ENCODE measurements around the gene MYO19. TPM values are rescaled to one million over a fixed set of nuclear protein-coding genes. Genes with fewer than 3 reads are reported as not detected.

The MYO19 gene
- total RNA-seq, 2 donors from 2014 or later, result 37.4 to 78.1 TPM

- WGBS, 2 donors, result 94 to 96% methylated on average over 4 of the region's 4 CpGs
- no peak overlapping the region for H3K27ac ChIP-seq
- DNase-seq (no peak), ATAC-seq (no peak)
- no peaks in the 10 kb centered on the region for H3K9me3 ChIP-seq
- TF ChIP-seq CTCF (IDR thresholded peaks at IDR 0.05) (no peak), POLR2A (IDR thresholded peaks at IDR 0.05) (no peak)
- intact Hi-C loops (cut with DNase I), result no loop called here
- no peaks in the 10 kb centered on the region for H3K4me1 ChIP-seq
- peaks cover 0 to 6% of the 10 kb centered on the region in 2 donors for H3K36me3 ChIP-seq (replicated peaks in 1 of 2; ENCODE audit: insufficient read depth in 1 of 2, low read depth in 2 of 2)
- H3K4me3 ChIP-seq, result no peak overlapping the region
- H3K27me3 ChIP-seq, result no peaks in the 10 kb centered on the region
Observed at GRCh38 chr17:36515837-36516236, 18.8 kb downstream of the MYO19 start.

GRCh38 chr17:36514856-36515255 lies 19.8 kb downstream of the MYO19 start:
- H3K36me3 ChIP-seq (replicated peaks in 1 of 2; ENCODE audit: insufficient read depth in 1 of 2, low read depth in 2 of 2), result peaks cover 0 to 6% of the 10 kb centered on the region in 2 donors
- intact Hi-C loops (cut with DNase I), result no loop called here
- WGBS, 2 donors, result 95 to 96% methylated on average over 3 of the region's 3 CpGs

GRCh38 chr17:36512641-36513040 lies 22.0 kb downstream of the MYO19 start:
- WGBS, 2 donors, result 82 to 86% methylated on average over 5 of the region's 5 CpGs
- Histone ChIP-seq H3K4me1 (no peaks in the 10 kb centered on the region), H3K36me3 (replicated peaks in 1 of 2; ENCODE audit: insufficient read depth in 1 of 2, low read depth in 2 of 2) (peaks cover 0 to 6% of the 10 kb centered on the region in 2 donors), H3K4me3 (no peak overlapping the region), H3K27ac (no peak overlapping the region), H3K9me3 (no peaks in the 10 kb centered on the region), H3K27me3 (no peaks in the 10 kb centered on the region)
- DNase-seq, result no peak
- no peak for ATAC-seq
- TF ChIP-seq POLR2A (IDR thresholded peaks at IDR 0.05), result no peak
- TF ChIP-seq CTCF (IDR thresholded peaks at IDR 0.05), result no peak
- intact Hi-C loops (cut with DNase I), result no loop called here

More at GRCh38 chr17:36514856-36515255, 19.8 kb downstream of the MYO19 start:
- Histone ChIP-seq H3K27me3 (no peaks in the 10 kb centered on the region), H3K4me1 (no peaks in the 10 kb centered on the region), H3K9me3 (no peaks in the 10 kb centered on the region), H3K4me3 (no peak overlapping the region), H3K27ac (no peak overlapping the region)
- no peak for TF ChIP-seq CTCF (IDR thresholded peaks at IDR 0.05)
- TF ChIP-seq POLR2A (IDR thresholded peaks at IDR 0.05), result no peak
- DNase-seq (no peak), ATAC-seq (no peak)

- DNase-seq, result no peak
- no peaks in the 10 kb centered on the region for H3K27me3 ChIP-seq
- H3K4me1 ChIP-seq, result no peaks in the 10 kb centered on the region
- 83 to 95% methylated on average over 4 to 6 of the region's 6 CpGs for WGBS, 2 donors
- no peak for TF ChIP-seq CTCF (IDR thresholded peaks at IDR 0.05)
- no peak for TF ChIP-seq POLR2A (IDR thresholded peaks at IDR 0.05)
- H3K36me3 ChIP-seq (replicated peaks in 1 of 2; ENCODE audit: insufficient read depth in 1 of 2, low read depth in 2 of 2), result peaks cover 0 to 10% of the 10 kb centered on the region in 2 donors
- no peaks in the 10 kb centered on the region for H3K9me3 ChIP-seq
- no peak for ATAC-seq
- intact Hi-C loops (cut with DNase I), result no loop called here
- H3K4me3 ChIP-seq, result no peak overlapping the region
- no peak overlapping the region for H3K27ac ChIP-seq
Observed at GRCh38 chr17:36511216-36511615, 23.5 kb downstream of the MYO19 start.

- Histone ChIP-seq H3K27ac (no peak overlapping the region), H3K4me1 (no peaks in the 10 kb centered on the region), H3K4me3 (no peak overlapping the region), H3K27me3 (no peaks in the 10 kb centered on the region), H3K36me3 (replicated peaks in 1 of 2; ENCODE audit: insufficient read depth in 1 of 2, low read depth in 2 of 2) (peaks cover 0 to 6% of the 10 kb centered on the region in 2 donors), H3K9me3 (no peaks in the 10 kb centered on the region)
- ATAC-seq, result no peak
- DNase-seq, result no peak
- intact Hi-C loops (cut with DNase I), result no loop called here
- no peak for TF ChIP-seq CTCF (IDR thresholded peaks at IDR 0.05)
- TF ChIP-seq POLR2A (IDR thresholded peaks at IDR 0.05), result no peak
- WGBS, 2 donors, result 85 to 86% methylated on average over 7 to 14 of the region's 14 CpGs
Observed at GRCh38 chr17:36510636-36511035, 24.0 kb downstream of the MYO19 start.
